ENCODE data around the gene RAB27B.

- TF ChIP-seq CTCF (IDR thresholded peaks at IDR 0.05; ENCODE audit: control extremely low read depth in 1 of 3, insufficient read depth in 1 of 3, low read depth in 1 of 3, low read length in 3 of 3) (no peak), POLR2AphosphoS5 (IDR thresholded peaks at IDR 0.05; ENCODE audit: low read depth, low read length) (no peak), HDAC2 (IDR thresholded peaks at IDR 0.05; ENCODE audit: borderline replicate concordance in 1 of 2, low read depth in 2 of 2, low read length in 2 of 2) (no peak), TCF12 (IDR thresholded peaks at IDR 0.05; ENCODE audit: low read depth, low read length) (no peak), CHD2 (IDR thresholded peaks at IDR 0.05; ENCODE audit: low read length) (no peak)
These were observed 111.2 kb downstream of the RAB27B start for GRCh38 chr18:54939361-54939917.
